Activated CD4-positive, CD25-positive, alpha-beta regulatory T cell treated with anti-CD3 and anti-CD28 coated beads, Interleukin-2, amount 50 U/mL, for 24 hours (primary cell): ENCODE measurements around the gene PSD2.
"Not testable (repeated sequence)": the region's sequence is repeated elsewhere in the genome, so short reads cannot be mapped to it uniquely, and the experiment has no call there.

ENCODE experiments used
- ATAC-seq, 2 donors: fragments of 150-1000 bp; cut with Tn5 transposase; one replicate each; pipeline ENCODE4 v1.10.0; 2021; ENCODE audit warnings: mild to moderate bottlenecking in 1 of 2, moderate library complexity in 1 of 2

Gene PSD2

GRCh38 chr5:139792218-139792617, 3.4 kb upstream of the PSD2 start:
- no peak for ATAC-seq

DNA sequence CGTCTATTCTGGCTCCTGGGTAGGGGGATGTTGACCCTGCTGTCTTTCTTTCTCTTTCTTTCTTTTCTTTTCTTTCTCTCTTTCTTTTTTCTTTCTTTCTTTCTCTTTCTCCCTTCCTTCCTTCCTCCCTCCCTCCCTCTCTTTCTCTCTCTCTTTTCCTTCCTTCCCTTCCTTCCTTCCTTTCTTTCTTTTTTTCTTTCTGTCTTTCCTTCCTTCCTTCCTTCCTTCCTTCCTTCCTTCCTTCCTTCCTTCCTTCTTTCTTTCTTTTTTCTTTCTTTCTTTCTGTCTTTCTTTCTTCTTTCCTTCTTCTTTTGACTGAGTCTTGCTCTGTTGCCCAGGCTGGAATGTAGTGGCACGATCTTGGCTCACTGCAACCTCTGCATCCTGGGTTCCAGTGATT, 3.0 kb upstream of the PSD2 start:
- not testable (repeated sequence) for ATAC-seq

DNA sequence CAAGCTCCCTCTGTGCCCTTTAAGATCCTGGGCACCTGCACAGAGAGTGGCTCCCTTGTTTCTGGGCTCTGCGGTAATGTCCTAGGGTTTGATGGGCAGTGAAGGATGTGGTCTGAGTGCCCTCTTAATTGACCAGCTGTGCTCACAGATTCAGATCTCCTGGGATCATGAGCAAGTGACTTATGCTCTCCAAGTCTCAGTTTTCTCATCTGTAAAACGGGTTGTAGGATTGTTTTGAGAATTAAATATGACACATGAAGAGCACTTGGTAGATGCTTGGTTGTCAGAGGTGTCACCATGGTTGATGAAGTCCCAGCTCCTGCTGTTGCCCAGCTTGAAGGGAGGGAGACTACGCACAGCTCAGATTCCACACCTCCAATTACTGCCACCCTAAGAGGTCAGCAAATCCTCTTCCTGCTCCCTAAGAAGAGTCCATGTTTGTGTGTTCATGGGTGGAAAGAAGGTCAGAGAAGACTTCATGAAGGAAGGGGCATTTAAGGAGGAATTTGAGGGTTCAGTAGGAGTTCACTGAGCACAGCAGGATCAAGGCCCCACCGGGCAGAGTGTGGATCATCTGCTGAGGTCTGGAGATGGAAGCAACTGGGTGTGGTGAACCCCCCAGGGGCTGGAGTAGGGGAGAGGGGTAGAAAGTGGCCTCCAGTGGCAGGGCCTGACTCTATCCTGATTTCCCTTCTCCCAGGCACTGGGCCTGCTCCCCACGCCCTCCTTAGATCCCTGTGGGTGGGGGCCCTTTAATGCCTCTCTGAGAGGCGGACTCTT, 1.4 kb upstream of the PSD2 start:
- no peak for ATAC-seq

DNA sequence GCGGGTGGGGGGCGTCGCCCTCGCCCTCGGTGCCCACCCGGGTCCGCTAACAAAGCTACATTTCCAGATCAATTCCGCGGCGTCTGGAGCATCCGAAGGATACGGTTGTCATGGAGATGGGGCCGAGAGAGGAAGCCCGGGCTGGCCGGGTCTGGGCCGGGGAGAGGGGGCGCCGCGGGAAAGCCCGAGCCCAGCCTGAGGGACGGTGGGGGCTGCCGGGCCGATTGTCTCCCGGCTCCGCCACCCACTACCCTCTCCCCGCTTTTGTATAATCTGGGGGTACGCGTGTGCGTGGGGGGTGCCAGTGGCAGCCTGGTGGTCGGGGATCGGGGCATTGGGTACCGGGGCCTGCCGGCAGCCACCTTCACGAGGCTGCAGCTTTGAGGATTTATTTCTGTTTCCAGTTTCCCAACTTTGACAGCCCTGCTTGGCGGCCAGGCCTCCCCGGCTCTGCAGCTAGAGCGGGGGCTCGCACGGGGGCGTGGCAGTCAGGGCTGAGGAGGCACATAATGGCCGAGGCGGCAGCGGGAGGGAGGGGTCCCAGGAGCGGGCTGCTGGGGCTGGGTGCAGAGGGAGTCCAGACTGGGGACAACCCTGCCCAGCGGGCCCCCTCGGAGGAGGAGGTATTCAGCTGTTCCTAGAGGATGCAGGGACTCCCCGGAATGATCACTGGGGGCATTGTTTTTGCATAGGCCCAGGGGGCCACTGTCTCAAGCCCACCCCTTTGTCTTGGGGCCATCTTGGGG, 626 bp downstream of the PSD2 start:
- no peak for ATAC-seq

- no peak for ATAC-seq
Measured at GRCh38 chr5:139797335-139797734, 1.7 kb downstream of the PSD2 start.

GRCh38 chr5:139797856-139798510, 2.4 kb downstream of the PSD2 start:
- no peak for ATAC-seq

- no peak for ATAC-seq
Measured at GRCh38 chr5:139798883-139799282, 3.3 kb downstream of the PSD2 start.

- no peak for ATAC-seq
Measured at GRCh38 chr5:139799359-139799758, 3.8 kb downstream of the PSD2 start.

DNA sequence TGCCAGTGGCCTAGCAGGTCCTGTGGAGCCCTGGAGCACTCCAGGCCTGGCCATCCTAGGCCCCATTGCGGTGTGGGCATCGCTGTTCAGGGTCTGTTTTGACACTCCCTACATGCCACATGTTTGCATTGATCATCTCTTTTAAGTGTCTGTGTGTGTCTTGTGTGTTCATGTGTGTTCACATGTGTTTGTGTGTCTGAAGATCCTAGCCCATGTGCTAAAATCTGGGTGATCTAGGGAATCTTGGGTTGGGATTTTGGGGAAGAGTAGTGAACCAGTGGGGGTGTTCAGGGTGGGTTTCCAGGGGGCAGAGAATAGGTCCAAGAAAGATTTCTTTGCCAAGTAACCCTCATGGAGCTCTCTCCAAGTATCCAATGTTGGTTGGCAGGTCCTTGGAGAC, 8.4 kb downstream of the PSD2 start:
- no peak for ATAC-seq

GRCh38 chr5:139804800-139805397, 9.3 kb downstream of the PSD2 start:
- ATAC-seq = no peak

GRCh38 chr5:139805545-139805944, 9.9 kb downstream of the PSD2 start:
- no peak for ATAC-seq

DNA sequence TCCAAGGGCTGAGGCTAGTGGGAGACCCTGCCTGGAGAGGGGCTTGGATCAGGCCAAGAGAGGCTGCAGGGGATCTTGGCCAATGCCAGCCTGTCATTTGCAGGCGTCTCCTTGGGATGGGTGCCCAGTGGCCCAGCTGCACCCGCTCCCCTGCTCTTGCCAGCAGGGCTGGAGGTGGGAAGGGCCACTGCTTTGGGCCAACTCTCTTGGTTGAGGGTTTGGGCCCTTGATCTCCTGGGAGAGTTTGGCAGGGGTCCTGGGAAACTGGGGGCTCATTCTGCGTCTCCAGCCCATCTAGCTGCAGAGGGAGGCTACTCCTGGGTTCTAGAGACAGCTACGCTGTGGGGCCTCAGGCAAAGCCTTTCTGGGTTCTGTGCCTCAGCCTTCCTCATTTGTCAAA, 10.5 kb downstream of the PSD2 start:
- no peak for ATAC-seq

DNA sequence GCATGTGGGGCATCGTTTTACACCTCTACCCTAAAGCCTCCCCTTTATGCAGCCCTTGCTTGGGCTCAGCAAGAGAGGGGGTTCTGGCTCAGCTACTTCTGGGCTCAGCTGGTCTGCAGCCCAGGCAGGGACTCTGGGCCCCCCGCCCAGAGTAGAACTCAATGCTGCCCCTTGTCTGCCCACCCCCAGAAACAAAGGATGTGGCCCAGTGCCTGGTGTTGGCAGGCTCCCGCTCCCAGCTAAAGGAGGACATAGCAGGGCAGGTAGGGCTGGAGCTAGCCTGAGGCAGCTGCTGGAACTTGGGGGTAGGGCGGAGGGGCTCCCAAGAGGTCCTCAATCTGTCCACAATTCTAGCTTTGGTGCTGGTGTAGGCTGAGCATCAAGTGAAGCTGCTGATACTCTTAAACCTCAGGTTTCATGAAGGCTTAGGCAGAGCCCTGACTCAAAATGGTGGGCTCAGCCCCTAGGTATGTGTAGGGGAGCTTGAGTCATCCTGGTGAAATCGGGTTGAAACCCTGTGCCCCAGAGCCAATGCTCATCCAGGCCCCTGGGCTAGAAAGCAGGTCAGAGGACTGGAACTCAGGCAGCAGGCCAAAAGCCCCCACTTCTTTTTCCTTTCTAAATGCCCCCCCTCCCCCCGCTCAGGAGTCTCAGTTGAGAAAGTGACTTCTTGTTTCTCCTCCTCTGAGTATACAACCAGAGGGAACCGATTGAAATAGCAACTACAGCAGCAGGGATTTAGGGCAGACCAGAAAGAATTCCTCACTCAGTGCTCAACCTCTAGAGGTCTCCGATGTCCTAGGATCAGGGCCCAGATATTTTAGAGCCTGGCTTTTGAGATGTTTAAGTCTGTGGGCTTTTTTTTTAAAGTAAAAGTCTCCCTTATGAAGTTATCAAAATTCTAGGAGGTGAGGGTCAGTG, 11.4 kb downstream of the PSD2 start:
- no peak for ATAC-seq

- no peak for ATAC-seq
Measured at GRCh38 chr5:139807647-139808030, 12.0 kb downstream of the PSD2 start.

DNA sequence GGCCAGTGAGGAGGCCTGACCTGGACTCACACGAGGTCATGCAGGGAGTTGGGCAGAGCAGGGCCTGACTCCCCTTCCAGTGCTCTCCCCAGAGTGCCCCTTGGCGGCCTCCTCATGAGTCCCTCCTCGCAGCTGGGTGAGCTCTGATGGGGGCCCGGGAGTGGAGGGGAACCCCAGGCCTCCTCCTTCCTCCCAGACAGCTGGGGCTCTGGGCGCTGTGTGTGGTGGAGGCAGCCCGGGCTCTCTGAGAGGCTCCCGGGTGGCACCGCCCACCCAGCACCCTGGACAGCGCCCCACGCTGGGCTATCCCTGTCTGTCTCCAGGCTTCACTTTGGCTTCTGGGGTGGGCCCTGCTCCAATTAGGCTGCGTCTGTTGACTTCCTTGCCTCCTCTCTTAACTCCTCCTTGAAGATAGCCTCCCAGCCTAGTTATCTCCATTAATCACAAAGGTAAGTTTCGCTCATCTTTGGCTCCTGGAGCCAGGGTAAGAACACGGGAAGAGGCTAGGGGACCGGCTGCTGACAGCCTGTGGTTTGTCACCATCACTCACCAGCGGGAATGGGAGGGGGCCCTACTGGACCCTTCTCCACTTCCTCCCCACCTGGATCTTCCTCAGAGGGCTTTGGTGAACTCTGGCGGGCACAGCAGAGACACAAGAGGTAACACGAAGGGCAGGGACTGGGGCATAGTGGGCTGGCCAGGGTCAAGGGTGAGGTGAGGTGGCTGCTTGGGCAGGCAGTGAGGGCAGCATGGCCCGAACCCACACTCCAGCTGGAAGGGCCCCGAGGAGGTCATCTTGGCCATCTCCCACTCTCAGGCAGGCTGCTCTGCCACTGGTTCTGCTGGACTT, 13.1 kb downstream of the PSD2 start:
- no peak for ATAC-seq

DNA sequence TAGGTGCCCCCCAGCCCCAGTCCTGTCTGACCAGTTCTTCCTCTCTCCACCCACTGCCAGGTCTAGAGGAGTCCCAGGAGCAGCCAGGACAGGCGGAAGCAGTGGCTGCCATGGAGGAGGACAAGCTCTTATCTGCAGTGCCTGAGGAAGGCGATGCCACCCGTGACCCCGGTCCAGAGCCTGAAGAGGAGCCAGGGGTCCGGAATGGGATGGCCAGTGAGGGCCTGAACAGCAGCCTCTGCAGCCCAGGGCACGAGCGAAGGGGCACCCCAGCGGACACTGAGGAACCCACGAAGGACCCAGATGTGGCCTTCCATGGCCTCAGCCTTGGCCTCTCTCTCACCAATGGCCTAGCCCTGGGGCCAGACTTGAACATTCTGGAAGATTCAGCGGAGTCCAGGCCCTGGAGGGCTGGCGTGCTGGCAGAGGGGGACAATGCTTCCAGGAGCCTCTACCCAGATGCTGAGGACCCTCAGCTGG, 13.8 kb downstream of the PSD2 start:
- no peak for ATAC-seq

GRCh38 chr5:139810341-139811273, 15.0 kb downstream of the PSD2 start:
- no peak for ATAC-seq

GRCh38 chr5:139811274-139811607, 15.6 kb downstream of the PSD2 start:
- no peak for ATAC-seq

DNA sequence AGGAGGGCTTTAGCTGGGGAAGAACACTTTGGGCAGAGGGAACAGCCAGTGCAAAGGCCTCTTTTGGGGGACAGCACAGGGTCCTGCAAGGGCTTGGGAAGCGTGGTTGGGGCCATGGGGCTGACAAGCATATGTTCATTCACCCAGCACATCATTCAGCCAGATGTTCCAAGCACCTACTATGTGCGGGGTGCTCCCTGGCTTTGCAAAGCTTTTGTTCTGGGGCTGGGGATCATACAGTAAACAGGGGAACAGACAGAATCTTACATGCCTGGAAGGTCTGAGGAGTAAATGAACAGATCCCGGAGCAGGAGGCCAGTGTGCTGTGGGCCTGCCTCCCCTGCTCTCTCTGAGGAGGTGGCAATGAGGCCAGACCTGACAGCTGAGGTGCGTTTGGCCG, 16.7 kb downstream of the PSD2 start:
- ATAC-seq = no peak
